Measurements from ENCODE around the gene IVNS1ABP. TPM values are rescaled to one million over a fixed set of nuclear protein-coding genes. Genes with fewer than 3 reads are reported as not detected.
A peak's percentile ranks its signal among the peaks of the same experiment; 100 is the strongest.

The IVNS1ABP gene
- total RNA-seq, 3 donors from 2014 or later, result 51.0 to 92.9 (median 91.1) TPM

- TF ChIP-seq, protein P1, sequence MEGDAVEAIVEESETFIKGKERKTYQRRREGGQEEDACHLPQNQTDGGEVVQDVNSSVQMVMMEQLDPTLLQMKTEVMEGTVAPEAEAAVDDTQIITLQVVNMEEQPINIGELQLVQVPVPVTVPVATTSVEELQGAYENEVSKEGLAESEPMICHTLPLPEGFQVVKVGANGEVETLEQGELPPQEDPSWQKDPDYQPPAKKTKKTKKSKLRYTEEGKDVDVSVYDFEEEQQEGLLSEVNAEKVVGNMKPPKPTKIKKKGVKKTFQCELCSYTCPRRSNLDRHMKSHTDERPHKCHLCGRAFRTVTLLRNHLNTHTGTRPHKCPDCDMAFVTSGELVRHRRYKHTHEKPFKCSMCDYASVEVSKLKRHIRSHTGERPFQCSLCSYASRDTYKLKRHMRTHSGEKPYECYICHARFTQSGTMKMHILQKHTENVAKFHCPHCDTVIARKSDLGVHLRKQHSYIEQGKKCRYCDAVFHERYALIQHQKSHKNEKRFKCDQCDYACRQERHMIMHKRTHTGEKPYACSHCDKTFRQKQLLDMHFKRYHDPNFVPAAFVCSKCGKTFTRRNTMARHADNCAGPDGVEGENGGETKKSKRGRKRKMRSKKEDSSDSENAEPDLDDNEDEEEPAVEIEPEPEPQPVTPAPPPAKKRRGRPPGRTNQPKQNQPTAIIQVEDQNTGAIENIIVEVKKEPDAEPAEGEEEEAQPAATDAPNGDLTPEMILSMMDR (IDR thresholded peaks at IDR 0.05), result no peak
- TF ChIP-seq POLR2A (IDR thresholded peaks at IDR 0.05) (no peak), POLR2AphosphoS5 (IDR thresholded peaks at IDR 0.05) (no peak)
- Histone ChIP-seq H3K27me3 (no peaks in the 10 kb centered on the region), H3K9me3 (no peaks in the 10 kb centered on the region), H3K27ac (no peak overlapping the region), H3K36me3 (peaks cover 5% of the 10 kb centered on the region), H3K4me3 (no peak overlapping the region), H3K4me1 (no peaks in the 10 kb centered on the region)
- intact Hi-C loops (cut with DNase I; ENCODE audit: low total_unique reads), result no loop called here
- no peak for DNase-seq (ENCODE audit: low spot score in 2 of 2)
These were observed 11.6 kb downstream of the IVNS1ABP start for GRCh38 chr1:185305419-185305818.

DNA sequence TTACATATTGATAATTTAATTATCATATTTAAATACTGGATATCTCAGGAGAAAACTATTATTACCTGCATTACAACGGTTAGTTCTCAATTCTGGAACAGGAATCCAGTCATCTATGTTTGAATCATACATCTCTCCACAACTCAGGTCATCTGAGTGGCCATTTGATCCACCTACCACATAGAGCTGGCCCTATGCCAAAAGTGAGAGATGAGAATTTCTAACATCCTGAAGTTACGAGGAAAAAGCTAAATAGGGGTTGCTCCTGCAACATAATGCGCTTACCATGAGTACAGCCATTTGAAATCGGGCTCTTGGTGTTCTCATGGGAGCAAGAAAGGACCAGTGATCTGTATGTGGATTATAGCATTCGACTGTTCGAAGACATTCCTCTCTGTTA, 16.9 kb downstream of the IVNS1ABP start:
- no peak overlapping the region for H3K27ac ChIP-seq
- no peak for DNase-seq (ENCODE audit: low spot score in 2 of 2)
- H3K4me1 ChIP-seq, result no peaks in the 10 kb centered on the region
- no peaks in the 10 kb centered on the region for H3K9me3 ChIP-seq
- H3K27me3 ChIP-seq, result no peaks in the 10 kb centered on the region
- no peak overlapping the region for H3K4me3 ChIP-seq
- intact Hi-C loops (cut with DNase I; ENCODE audit: low total_unique reads), result no loop called here
- H3K36me3 ChIP-seq, result peaks cover 4% of the 10 kb centered on the region
- TF ChIP-seq POLR2AphosphoS5 (IDR thresholded peaks at IDR 0.05) (no peak), POLR2A (IDR thresholded peaks at IDR 0.05) (no peak)
- TF ChIP-seq, protein P1 (IDR thresholded peaks at IDR 0.05), result no peak

GRCh38 chr1:185297982-185298381, 19.1 kb downstream of the IVNS1ABP start:
- intact Hi-C loops (cut with DNase I; ENCODE audit: low total_unique reads), result no loop called here
- no peak overlapping the region for H3K4me3 ChIP-seq
- no peaks in the 10 kb centered on the region for H3K4me1 ChIP-seq
- no peak for DNase-seq (ENCODE audit: low spot score in 2 of 2)
- TF ChIP-seq POLR2AphosphoS5 (IDR thresholded peaks at IDR 0.05) (no peak), POLR2A (IDR thresholded peaks at IDR 0.05) (no peak)
- TF ChIP-seq, protein P1 (IDR thresholded peaks at IDR 0.05), result no peak
- no peaks in the 10 kb centered on the region for H3K27me3 ChIP-seq
- peaks cover 4% of the 10 kb centered on the region for H3K36me3 ChIP-seq
- no peak overlapping the region for H3K27ac ChIP-seq
- H3K9me3 ChIP-seq, result no peaks in the 10 kb centered on the region

GRCh38 chr1:185295091-185295490, 22.0 kb downstream of the IVNS1ABP start:
- Histone ChIP-seq H3K27ac (no peak overlapping the region), H3K9me3 (no peaks in the 10 kb centered on the region), H3K4me3 (no peak overlapping the region), H3K4me1 (no peaks in the 10 kb centered on the region), H3K27me3 (no peaks in the 10 kb centered on the region), H3K36me3 (peaks cover 2% of the 10 kb centered on the region)
- TF ChIP-seq, protein P1 (IDR thresholded peaks at IDR 0.05), result no peak
- TF ChIP-seq POLR2AphosphoS5 (IDR thresholded peaks at IDR 0.05) (no peak), POLR2A (IDR thresholded peaks at IDR 0.05) (no peak)
- DNase-seq (ENCODE audit: low spot score in 2 of 2), result no peak
- intact Hi-C loops (cut with DNase I; ENCODE audit: low total_unique reads), result no loop called here

DNA sequence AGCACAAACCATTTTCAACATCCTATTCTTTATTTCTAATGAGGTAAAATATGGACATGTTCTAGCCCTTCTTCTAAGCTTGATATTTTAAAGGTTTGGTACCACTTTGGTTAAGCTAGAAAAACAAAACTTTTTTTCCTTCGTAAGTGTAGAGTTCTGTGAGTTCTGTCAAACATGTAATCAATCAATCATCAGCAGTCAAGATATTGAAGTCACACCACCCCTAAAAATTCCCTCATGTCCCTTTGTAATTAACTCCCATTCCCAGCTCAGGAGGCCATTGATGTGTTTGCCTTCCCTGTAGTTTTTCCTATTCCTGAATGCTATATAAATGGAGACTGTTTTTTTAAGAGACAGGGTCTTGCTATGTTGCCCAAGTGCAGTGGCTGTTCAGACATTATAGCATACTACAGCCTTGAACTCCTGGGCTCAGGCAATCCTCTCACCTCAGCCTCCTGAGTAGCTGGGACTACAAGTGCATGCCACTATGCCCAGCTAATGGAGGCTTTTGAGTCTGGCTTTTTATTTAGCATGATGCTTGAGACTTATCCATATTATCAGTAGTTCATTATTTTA, 23.0 kb downstream of the IVNS1ABP start:
- Histone ChIP-seq H3K4me1 (no peaks in the 10 kb centered on the region), H3K36me3 (no peaks in the 10 kb centered on the region), H3K9me3 (no peaks in the 10 kb centered on the region), H3K27ac (peak overlapping the region in 1 of 2 donors; percentile 18), H3K27me3 (no peaks in the 10 kb centered on the region), H3K4me3 (no peak overlapping the region)
- intact Hi-C loops (cut with DNase I; ENCODE audit: low total_unique reads), result no loop called here
- TF ChIP-seq POLR2A (IDR thresholded peaks at IDR 0.05) (no peak), POLR2AphosphoS5 (IDR thresholded peaks at IDR 0.05) (no peak)
- TF ChIP-seq, protein P1 (IDR thresholded peaks at IDR 0.05), result no peak
- DNase-seq (ENCODE audit: low spot score in 2 of 2), result no peak
